Liver (tissue), 3 donors: ENCODE measurements around the gene RSL24D1.

Experiments
- CTCF ChIP-seq: fragments of 150-350 bp; IDR thresholded peaks from 2 replicates; pipeline ENCODE4 v1.5.1; 2017; ENCODE audit warnings: improper control_type of control experiment, low read depth, low read length; ENCODE audit not compliant: missing input control
- GABPA ChIP-seq, 2 donors: IDR thresholded peaks in 1 of 2; conservative IDR thresholded peaks in 1 of 2; 2 replicates each; pipeline ENCODE4 v1.6.1; 2016; ENCODE audit warnings: antibody characterized with exemption in 2 of 2, mild to moderate bottlenecking in 1 of 2, moderate library complexity in 1 of 2
- RAD21 ChIP-seq, 2 donors: IDR thresholded peaks; 2 replicates each; pipeline ENCODE4 v1.6.1; 2016; ENCODE audit warnings: antibody characterized with exemption in 2 of 2, mild to moderate bottlenecking in 2 of 2
- TAF1 ChIP-seq: conservative IDR thresholded peaks from 2 replicates; pipeline ENCODE4 v1.6.1; 2016; ENCODE audit warnings: antibody characterized with exemption, mild to moderate bottlenecking
- YY1 ChIP-seq: IDR thresholded peaks from 2 replicates; pipeline ENCODE4 v1.6.1; 2016; ENCODE audit warnings: antibody characterized with exemption, mild to moderate bottlenecking
- ZBTB33 ChIP-seq: IDR thresholded peaks from 2 replicates; pipeline ENCODE4 v1.6.1; 2016; ENCODE audit warnings: antibody characterized with exemption
- TF ChIP-seq, protein P1 (sequence below): IDR thresholded peaks from 2 replicates; pipeline ENCODE4 v1.6.1; 2016; ENCODE audit warnings: antibody characterized with exemption, mild to moderate bottlenecking
- donor health status: healthy.
- donor health status: healthy.

DNA sequence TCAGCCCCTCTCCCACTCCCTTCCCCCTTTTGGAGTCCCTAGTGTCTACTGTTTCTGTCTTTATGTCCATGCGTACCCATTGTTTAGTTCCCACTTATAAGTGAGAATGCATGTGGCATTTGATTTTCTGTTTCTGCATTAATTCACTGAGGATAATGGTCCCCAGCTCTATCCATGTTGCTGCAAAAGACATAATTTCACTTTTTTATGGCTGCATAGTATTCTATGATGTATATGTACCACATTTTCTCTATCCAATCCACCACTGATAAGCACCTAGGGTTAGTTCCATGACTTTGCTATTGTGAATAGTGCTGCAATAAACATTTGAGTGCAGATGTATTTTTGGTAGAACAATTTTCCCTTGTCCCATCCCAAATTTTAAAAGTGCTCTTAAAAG is 34.2 kb upstream of the RSL24D1 start:
- TF ChIP-seq RAD21 (IDR thresholded peaks at IDR 0.05) (no peak), GABPA (IDR thresholded peaks at IDR 0.05 in 1 of 2, conservative IDR thresholded peaks at IDR 0.05 in 1 of 2) (no peak), YY1 (no peak), CTCF (no peak), TAF1 (no peak), ZBTB33 (no peak)
- TF ChIP-seq, protein P1, sequence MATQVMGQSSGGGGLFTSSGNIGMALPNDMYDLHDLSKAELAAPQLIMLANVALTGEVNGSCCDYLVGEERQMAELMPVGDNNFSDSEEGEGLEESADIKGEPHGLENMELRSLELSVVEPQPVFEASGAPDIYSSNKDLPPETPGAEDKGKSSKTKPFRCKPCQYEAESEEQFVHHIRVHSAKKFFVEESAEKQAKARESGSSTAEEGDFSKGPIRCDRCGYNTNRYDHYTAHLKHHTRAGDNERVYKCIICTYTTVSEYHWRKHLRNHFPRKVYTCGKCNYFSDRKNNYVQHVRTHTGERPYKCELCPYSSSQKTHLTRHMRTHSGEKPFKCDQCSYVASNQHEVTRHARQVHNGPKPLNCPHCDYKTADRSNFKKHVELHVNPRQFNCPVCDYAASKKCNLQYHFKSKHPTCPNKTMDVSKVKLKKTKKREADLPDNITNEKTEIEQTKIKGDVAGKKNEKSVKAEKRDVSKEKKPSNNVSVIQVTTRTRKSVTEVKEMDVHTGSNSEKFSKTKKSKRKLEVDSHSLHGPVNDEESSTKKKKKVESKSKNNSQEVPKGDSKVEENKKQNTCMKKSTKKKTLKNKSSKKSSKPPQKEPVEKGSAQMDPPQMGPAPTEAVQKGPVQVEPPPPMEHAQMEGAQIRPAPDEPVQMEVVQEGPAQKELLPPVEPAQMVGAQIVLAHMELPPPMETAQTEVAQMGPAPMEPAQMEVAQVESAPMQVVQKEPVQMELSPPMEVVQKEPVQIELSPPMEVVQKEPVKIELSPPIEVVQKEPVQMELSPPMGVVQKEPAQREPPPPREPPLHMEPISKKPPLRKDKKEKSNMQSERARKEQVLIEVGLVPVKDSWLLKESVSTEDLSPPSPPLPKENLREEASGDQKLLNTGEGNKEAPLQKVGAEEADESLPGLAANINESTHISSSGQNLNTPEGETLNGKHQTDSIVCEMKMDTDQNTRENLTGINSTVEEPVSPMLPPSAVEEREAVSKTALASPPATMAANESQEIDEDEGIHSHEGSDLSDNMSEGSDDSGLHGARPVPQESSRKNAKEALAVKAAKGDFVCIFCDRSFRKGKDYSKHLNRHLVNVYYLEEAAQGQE, result no peak
